DND-41 (cell line): ENCODE measurements around the gene FRMPD1.

ENCODE experiments used
- EZH2 ChIP-seq: IDR thresholded peaks from 3 replicates; pipeline ENCODE4 v1.6.1; 2012; ENCODE audit warnings: borderline replicate concordance, low read depth, mild to moderate bottlenecking, moderate library complexity, low read length, inconsistent platforms; ENCODE audit not compliant: severe bottlenecking
- TF ChIP-seq, protein P1 (sequence below): IDR thresholded peaks from 2 replicates; pipeline ENCODE4 v1.5.1; 2012; ENCODE audit warnings: borderline replicate concordance, low read length, moderate library complexity, mild to moderate bottlenecking; ENCODE audit not compliant: poor library complexity, severe bottlenecking; ENCODE audit errors: extremely low read depth

DNA sequence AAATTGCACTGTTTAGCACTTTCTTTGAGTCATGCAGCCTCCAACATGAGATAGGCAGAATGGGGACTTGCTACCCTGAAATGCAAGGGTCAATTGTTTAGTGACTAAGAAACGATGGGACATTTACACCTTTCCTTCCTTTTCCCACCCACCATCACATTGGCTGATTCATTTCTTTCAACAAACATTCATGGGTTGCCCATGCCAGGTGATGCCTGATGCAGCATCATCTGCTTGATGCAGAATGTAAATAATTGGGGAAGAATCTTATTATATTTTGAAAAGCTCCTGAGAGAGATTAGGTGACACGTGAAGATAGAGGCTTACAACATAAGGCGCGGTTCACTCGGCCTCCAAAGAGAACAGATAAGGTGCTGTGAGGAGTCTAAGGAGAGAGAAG lies 98.4 kb downstream of the FRMPD1 start:
- no peak for TF ChIP-seq EZH2
- TF ChIP-seq, protein P1, sequence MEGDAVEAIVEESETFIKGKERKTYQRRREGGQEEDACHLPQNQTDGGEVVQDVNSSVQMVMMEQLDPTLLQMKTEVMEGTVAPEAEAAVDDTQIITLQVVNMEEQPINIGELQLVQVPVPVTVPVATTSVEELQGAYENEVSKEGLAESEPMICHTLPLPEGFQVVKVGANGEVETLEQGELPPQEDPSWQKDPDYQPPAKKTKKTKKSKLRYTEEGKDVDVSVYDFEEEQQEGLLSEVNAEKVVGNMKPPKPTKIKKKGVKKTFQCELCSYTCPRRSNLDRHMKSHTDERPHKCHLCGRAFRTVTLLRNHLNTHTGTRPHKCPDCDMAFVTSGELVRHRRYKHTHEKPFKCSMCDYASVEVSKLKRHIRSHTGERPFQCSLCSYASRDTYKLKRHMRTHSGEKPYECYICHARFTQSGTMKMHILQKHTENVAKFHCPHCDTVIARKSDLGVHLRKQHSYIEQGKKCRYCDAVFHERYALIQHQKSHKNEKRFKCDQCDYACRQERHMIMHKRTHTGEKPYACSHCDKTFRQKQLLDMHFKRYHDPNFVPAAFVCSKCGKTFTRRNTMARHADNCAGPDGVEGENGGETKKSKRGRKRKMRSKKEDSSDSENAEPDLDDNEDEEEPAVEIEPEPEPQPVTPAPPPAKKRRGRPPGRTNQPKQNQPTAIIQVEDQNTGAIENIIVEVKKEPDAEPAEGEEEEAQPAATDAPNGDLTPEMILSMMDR = no peak
